Activated naive CD8-positive, alpha-beta T cell treated with anti-CD3 and anti-CD28 coated beads, Interleukin-2, amount 50 U/mL, for 24 hours (primary cell): ENCODE data around the gene KSR1.
A peak's percentile ranks its signal among the peaks of the same experiment; 100 is the strongest.

Experiments used
- ATAC-seq: fragments of 150-1000 bp; cut with Tn5 transposase; one replicate; pipeline ENCODE4 v1.10.0; 2021
- DNase-seq: peaks from one replicate; pipeline ENCODE4 v3.0.0; 2021
- H3K27ac Mint-ChIP-seq: one replicate; pipeline ENCODE4 v1.8.0; 2021; ENCODE audit warnings: mild to moderate bottlenecking, mixed read lengths
- H3K27me3 Mint-ChIP-seq: one replicate; pipeline ENCODE4 v1.8.0; 2021; ENCODE audit warnings: mixed read lengths
- H3K36me3 Mint-ChIP-seq: one replicate; pipeline ENCODE4 v1.8.0; 2021; ENCODE audit warnings: low read depth, mixed read lengths
- H3K4me1 Mint-ChIP-seq: one replicate; pipeline ENCODE4 v1.8.0; 2021; ENCODE audit warnings: mixed read lengths
- H3K4me3 Mint-ChIP-seq: one replicate; pipeline ENCODE4 v1.8.0; 2021; ENCODE audit warnings: mild to moderate bottlenecking, moderate library complexity, mixed read lengths
- H3K9me3 Mint-ChIP-seq: one replicate; pipeline ENCODE4 v1.8.0; 2021; ENCODE audit warnings: mixed read lengths

Gene KSR1

DNA sequence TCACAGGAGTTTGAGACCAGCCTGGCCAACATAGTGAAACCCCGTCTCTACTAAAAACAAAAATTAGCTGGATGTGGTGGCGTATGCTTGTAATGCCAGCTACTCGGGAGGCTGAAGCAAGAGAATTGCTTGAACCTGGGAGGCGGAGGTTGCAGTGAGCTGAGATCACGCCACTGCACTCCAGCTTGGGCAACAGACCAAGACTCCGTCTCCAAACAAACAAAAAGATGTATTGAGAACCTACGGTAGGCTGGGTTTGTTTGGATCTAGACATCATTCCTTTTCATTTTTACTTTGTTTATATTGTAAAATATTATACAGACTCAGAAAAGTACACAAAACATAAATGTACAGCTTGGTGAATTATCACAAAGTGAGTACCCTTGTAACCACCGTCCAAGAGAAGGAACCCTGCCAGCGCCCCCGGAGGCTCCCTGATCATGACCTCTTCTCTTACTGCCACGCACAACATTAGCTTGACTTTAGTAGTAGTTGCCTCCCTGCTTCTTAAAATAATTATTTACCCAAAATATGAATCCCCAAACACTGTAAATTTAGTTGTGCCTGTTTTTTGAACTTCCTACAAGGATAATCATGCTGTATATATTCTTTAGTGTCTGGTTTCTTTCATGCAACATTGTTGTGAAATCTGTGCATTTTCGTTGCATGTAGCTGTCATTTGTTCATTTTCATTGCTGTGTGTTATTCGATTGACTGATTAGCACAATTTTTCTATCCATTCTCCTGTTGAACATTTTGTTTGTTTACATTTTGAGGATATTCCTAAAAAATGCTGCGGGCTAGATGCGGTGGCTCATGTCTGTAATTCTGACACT is 56.5 kb downstream of the KSR1 start:
- H3K9me3 Mint-ChIP-seq = no peaks in the 10 kb centered on the region
- H3K27ac Mint-ChIP-seq = no peak overlapping the region
- peaks cover 10% of the 10 kb centered on the region for H3K4me1 Mint-ChIP-seq
- ATAC-seq (no peak), DNase-seq (no peak)
- no peaks in the 10 kb centered on the region for H3K27me3 Mint-ChIP-seq
- no peak overlapping the region for H3K4me3 Mint-ChIP-seq
- peaks cover 2% of the 10 kb centered on the region for H3K36me3 Mint-ChIP-seq

DNA sequence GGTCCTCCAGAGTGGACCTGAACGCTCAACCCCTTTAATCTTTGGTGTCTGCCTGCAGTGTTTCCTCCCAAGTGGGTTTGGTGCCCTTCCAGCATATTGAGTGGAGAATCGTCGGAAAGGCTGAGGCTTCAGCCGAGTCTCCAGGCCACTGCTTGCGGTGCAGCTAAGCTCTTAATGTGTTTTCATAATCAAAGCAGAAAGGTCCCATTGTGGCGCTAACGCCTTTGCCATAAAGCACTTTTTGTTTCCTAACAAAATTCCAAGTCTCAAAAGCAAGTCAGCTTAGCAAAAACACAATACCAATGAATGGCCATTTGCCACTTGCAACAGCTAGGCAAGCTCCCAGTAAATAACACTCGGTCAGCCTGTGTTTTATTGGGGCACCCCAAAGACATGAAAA is 57.6 kb downstream of the KSR1 start:
- Mint-ChIP-seq H3K9me3 (no peaks in the 10 kb centered on the region), H3K27ac (peak overlapping the region; percentile 59), H3K36me3 (no peaks in the 10 kb centered on the region), H3K4me3 (no peak overlapping the region), H3K27me3 (no peaks in the 10 kb centered on the region), H3K4me1 (peaks cover 8% of the 10 kb centered on the region)
- DNase-seq (no peak), ATAC-seq (no peak)

GRCh38 chr17:27514595-27515413 is 58.6 kb downstream of the KSR1 start:
- Mint-ChIP-seq H3K36me3 (no peaks in the 10 kb centered on the region), H3K27me3 (no peaks in the 10 kb centered on the region), H3K27ac (no peak overlapping the region), H3K4me3 (no peak overlapping the region), H3K9me3 (no peaks in the 10 kb centered on the region), H3K4me1 (peaks cover 12% of the 10 kb centered on the region)
- DNase-seq = no peak
- no peak for ATAC-seq

- H3K9me3 Mint-ChIP-seq = no peaks in the 10 kb centered on the region
- ATAC-seq (no peak), DNase-seq (no peak)
- peaks cover 30% of the 10 kb centered on the region for H3K4me1 Mint-ChIP-seq
- H3K36me3 Mint-ChIP-seq = no peaks in the 10 kb centered on the region
- no peak overlapping the region for H3K4me3 Mint-ChIP-seq
- no peaks in the 10 kb centered on the region for H3K27me3 Mint-ChIP-seq
- H3K27ac Mint-ChIP-seq = no peak overlapping the region
Observed at GRCh38 chr17:27518048-27518447, 61.8 kb downstream of the KSR1 start.

GRCh38 chr17:27518545-27519521 is 62.6 kb downstream of the KSR1 start:
- Mint-ChIP-seq H3K36me3 (no peaks in the 10 kb centered on the region), H3K9me3 (no peaks in the 10 kb centered on the region), H3K4me1 (peaks cover 38% of the 10 kb centered on the region), H3K4me3 (no peak overlapping the region), H3K27me3 (no peaks in the 10 kb centered on the region), H3K27ac (no peak overlapping the region)
- DNase-seq (no peak), ATAC-seq (no peak)

GRCh38 chr17:27519550-27519949 is 63.3 kb downstream of the KSR1 start:
- H3K4me3 Mint-ChIP-seq = no peak overlapping the region
- H3K27me3 Mint-ChIP-seq = no peaks in the 10 kb centered on the region
- no peaks in the 10 kb centered on the region for H3K9me3 Mint-ChIP-seq
- peaks cover 45% of the 10 kb centered on the region for H3K4me1 Mint-ChIP-seq
- DNase-seq (no peak), ATAC-seq (peak; percentile 59)
- no peak overlapping the region for H3K27ac Mint-ChIP-seq
- no peaks in the 10 kb centered on the region for H3K36me3 Mint-ChIP-seq

DNA sequence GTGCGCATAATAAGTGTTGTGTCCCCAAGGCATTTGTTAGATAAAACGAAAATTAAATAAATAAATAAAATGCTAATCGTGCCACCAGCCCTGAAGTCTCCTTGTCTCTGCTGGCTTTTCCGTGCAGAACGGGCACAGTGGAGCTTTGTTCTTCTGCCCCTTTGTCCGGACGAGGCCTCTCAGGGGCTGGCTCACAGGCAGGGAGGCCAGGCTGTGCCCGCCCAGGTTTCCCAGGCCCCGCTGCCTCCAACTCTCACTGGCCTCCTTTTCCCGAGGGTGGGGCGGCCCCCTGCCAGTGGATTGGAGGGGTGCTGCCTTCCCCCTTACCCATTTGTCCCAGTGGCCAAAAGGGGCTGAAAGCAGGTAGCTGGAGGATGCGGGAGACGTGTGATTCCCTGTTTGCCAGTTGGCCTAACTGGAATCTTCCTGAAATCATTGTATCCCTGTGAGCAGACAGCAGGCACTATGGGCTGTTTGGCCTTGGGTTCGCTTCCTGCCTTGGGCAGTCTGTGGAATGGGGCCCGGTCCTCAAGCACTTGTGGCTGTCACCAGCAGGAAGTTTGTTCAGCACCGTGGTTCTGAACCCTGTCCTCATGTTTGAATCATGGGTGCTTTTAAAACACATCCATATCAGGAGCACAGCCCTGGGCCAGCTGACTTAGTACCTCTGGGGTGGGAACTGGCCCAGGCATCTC is 64.4 kb downstream of the KSR1 start:
- Mint-ChIP-seq H3K27ac (no peak overlapping the region), H3K9me3 (no peaks in the 10 kb centered on the region), H3K4me1 (peaks cover 55% of the 10 kb centered on the region), H3K36me3 (no peaks in the 10 kb centered on the region), H3K4me3 (no peak overlapping the region), H3K27me3 (no peaks in the 10 kb centered on the region)
- ATAC-seq (no peak), DNase-seq (no peak)

GRCh38 chr17:27521281-27522027 is 65.2 kb downstream of the KSR1 start:
- H3K27me3 Mint-ChIP-seq = no peaks in the 10 kb centered on the region
- H3K9me3 Mint-ChIP-seq = no peaks in the 10 kb centered on the region
- DNase-seq = no peak
- ATAC-seq = no peak
- H3K4me3 Mint-ChIP-seq = no peak overlapping the region
- no peak overlapping the region for H3K27ac Mint-ChIP-seq
- H3K36me3 Mint-ChIP-seq = peaks cover 1% of the 10 kb centered on the region
- H3K4me1 Mint-ChIP-seq = peaks cover 59% of the 10 kb centered on the region

- Mint-ChIP-seq H3K36me3 (peaks cover 6% of the 10 kb centered on the region), H3K4me3 (no peak overlapping the region), H3K27ac (peak overlapping the region; percentile 9), H3K27me3 (no peaks in the 10 kb centered on the region), H3K4me1 (peaks cover 66% of the 10 kb centered on the region), H3K9me3 (no peaks in the 10 kb centered on the region)
- DNase-seq (no peak), ATAC-seq (no peak)
Observed at GRCh38 chr17:27522028-27522635, 65.9 kb downstream of the KSR1 start.

DNA sequence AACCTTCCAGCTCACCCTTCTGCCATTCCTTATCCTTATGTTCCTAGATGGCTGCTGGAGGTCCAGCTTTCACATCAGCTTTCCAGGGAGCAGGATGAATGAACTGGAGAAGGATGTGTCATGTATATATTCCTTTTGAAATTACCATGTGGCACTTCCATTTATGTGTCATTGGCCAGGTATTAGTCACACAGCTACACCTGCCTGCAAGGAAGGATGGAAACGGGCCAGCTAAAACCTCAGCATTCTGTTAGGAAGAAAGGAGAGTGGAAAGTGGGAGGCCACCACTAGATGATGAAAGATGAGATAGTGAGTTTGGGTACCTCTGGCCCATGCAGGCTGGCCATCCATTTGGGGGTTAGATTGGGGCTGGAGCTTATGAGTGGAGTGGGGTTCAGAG is 67.5 kb downstream of the KSR1 start:
- Mint-ChIP-seq H3K27ac (peak overlapping the region; percentile 31), H3K4me1 (peaks cover 74% of the 10 kb centered on the region), H3K27me3 (no peaks in the 10 kb centered on the region), H3K4me3 (no peak overlapping the region), H3K36me3 (peaks cover 6% of the 10 kb centered on the region), H3K9me3 (no peaks in the 10 kb centered on the region)
- DNase-seq = no peak
- ATAC-seq = peak; percentile 26

GRCh38 chr17:27524594-27524993 is 68.3 kb downstream of the KSR1 start:
- Mint-ChIP-seq H3K27ac (no peak overlapping the region), H3K36me3 (peaks cover 10% of the 10 kb centered on the region), H3K27me3 (no peaks in the 10 kb centered on the region), H3K4me1 (peaks cover 80% of the 10 kb centered on the region), H3K4me3 (no peak overlapping the region), H3K9me3 (no peaks in the 10 kb centered on the region)
- no peak for ATAC-seq
- DNase-seq = no peak

- Mint-ChIP-seq H3K36me3 (peaks cover 13% of the 10 kb centered on the region), H3K9me3 (no peaks in the 10 kb centered on the region), H3K27me3 (no peaks in the 10 kb centered on the region), H3K27ac (no peak overlapping the region), H3K4me1 (peaks cover 82% of the 10 kb centered on the region), H3K4me3 (no peak overlapping the region)
- DNase-seq (no peak), ATAC-seq (no peak)
Observed at GRCh38 chr17:27525316-27525715, 69.1 kb downstream of the KSR1 start.
